Measurements from ENCODE around the gene SPATA17.
A peak's percentile ranks its signal among the peaks of the same experiment; 100 is the strongest.

The SPATA17 gene

GRCh38 chr1:217888328-217888727 lies 257.2 kb downstream of the SPATA17 start:
- H3K4me3 ChIP-seq (ENCODE audit: low read length): no peak overlapping the region
- TF ChIP-seq CTCF (IDR thresholded peaks at IDR 0.05; ENCODE audit: insufficient read depth, low read depth, low read length, missing control alignments): no peak
- DNase-seq (ENCODE audit: low read depth): no peak

GRCh38 chr1:217889401-217889800 lies 258.3 kb downstream of the SPATA17 start:
- peak; percentile 4 for DNase-seq (ENCODE audit: low read depth)
- TF ChIP-seq CTCF (IDR thresholded peaks at IDR 0.05; ENCODE audit: insufficient read depth, low read depth, low read length, missing control alignments): no peak
- no peak overlapping the region for H3K4me3 ChIP-seq (ENCODE audit: low read length)

GRCh38 chr1:217891966-217892365 lies 260.8 kb downstream of the SPATA17 start:
- no peak for DNase-seq (ENCODE audit: low read depth)
- no peak for TF ChIP-seq CTCF (IDR thresholded peaks at IDR 0.05; ENCODE audit: insufficient read depth, low read depth, low read length, missing control alignments)
- no peak overlapping the region for H3K4me3 ChIP-seq (ENCODE audit: low read length)

- TF ChIP-seq CTCF (IDR thresholded peaks at IDR 0.05; ENCODE audit: insufficient read depth, low read depth, low read length, missing control alignments): no peak
- peak; percentile 18 for DNase-seq (ENCODE audit: low read depth)
- H3K4me3 ChIP-seq (ENCODE audit: low read length): no peak overlapping the region
Observed at GRCh38 chr1:217892750-217893149, 261.6 kb downstream of the SPATA17 start.

GRCh38 chr1:217895841-217896240 lies 264.7 kb downstream of the SPATA17 start:
- DNase-seq (ENCODE audit: low read depth): no peak
- no peak for TF ChIP-seq CTCF (IDR thresholded peaks at IDR 0.05; ENCODE audit: insufficient read depth, low read depth, low read length, missing control alignments)

GRCh38 chr1:217896490-217896889 lies 265.3 kb downstream of the SPATA17 start:
- no peak for TF ChIP-seq CTCF (IDR thresholded peaks at IDR 0.05; ENCODE audit: insufficient read depth, low read depth, low read length, missing control alignments)
- DNase-seq (ENCODE audit: low read depth): no peak

More at GRCh38 chr1:217895841-217896240, 264.7 kb downstream of the SPATA17 start:
- H3K4me3 ChIP-seq (ENCODE audit: low read length): no peak overlapping the region

GRCh38 chr1:217897100-217897499 lies 266.0 kb downstream of the SPATA17 start:
- no peak for DNase-seq (ENCODE audit: low read depth)
- no peak for TF ChIP-seq CTCF (IDR thresholded peaks at IDR 0.05; ENCODE audit: insufficient read depth, low read depth, low read length, missing control alignments)
- no peak overlapping the region for H3K4me3 ChIP-seq (ENCODE audit: low read length)

More at GRCh38 chr1:217896490-217896889, 265.3 kb downstream of the SPATA17 start:
- H3K4me3 ChIP-seq (ENCODE audit: low read length): no peak overlapping the region

Data from epithelial cell of esophagus (primary cell).